ENCODE measurements around the gene ZC3H13.
"Not testable (repeated sequence)": the region's sequence is repeated elsewhere in the genome, so short reads cannot be mapped to it uniquely, and the experiment has no call there.

Gene ZC3H13

GRCh38 chr13:45994752-45995151 lies 57.8 kb downstream of the ZC3H13 start:
- H3K27me3 ChIP-seq (ENCODE audit: control insufficient read depth, insufficient read depth, low read length), result no peaks in the 10 kb centered on the region
- no peaks in the 10 kb centered on the region for H3K9me3 ChIP-seq (ENCODE audit: control insufficient read depth, low read length)
- no peaks in the 10 kb centered on the region for H3K4me1 ChIP-seq (ENCODE audit: control insufficient read depth, insufficient read depth, low read length)
- no peak overlapping the region for H3K4me3 ChIP-seq (ENCODE audit: low read length)
- H3K36me3 ChIP-seq (ENCODE audit: control insufficient read depth, insufficient read depth, low read length), result no peaks in the 10 kb centered on the region
- H3K9ac ChIP-seq (ENCODE audit: low read length), result no peak overlapping the region

GRCh38 chr13:45989607-45990006 lies 62.9 kb downstream of the ZC3H13 start:
- H3K4me3 ChIP-seq (ENCODE audit: low read length), result no peak overlapping the region
- no peaks in the 10 kb centered on the region for H3K4me1 ChIP-seq (ENCODE audit: control insufficient read depth, insufficient read depth, low read length)
- peaks cover 5% of the 10 kb centered on the region for H3K36me3 ChIP-seq (ENCODE audit: control insufficient read depth, insufficient read depth, low read length)
- no peaks in the 10 kb centered on the region for H3K27me3 ChIP-seq (ENCODE audit: control insufficient read depth, insufficient read depth, low read length)
- H3K9me3 ChIP-seq (ENCODE audit: control insufficient read depth, low read length), result no peaks in the 10 kb centered on the region
- no peak overlapping the region for H3K9ac ChIP-seq (ENCODE audit: low read length)

GRCh38 chr13:45981127-45981526 lies 71.4 kb downstream of the ZC3H13 start:
- H3K36me3 ChIP-seq (ENCODE audit: control insufficient read depth, insufficient read depth, low read length); H3K4me1 ChIP-seq (ENCODE audit: control insufficient read depth, insufficient read depth, low read length); H3K9me3 ChIP-seq (ENCODE audit: control insufficient read depth, low read length); H3K27me3 ChIP-seq (ENCODE audit: control insufficient read depth, insufficient read depth, low read length); H3K9ac ChIP-seq (ENCODE audit: low read length); H3K4me3 ChIP-seq (ENCODE audit: low read length): not testable (repeated sequence)

- H3K9me3 ChIP-seq (ENCODE audit: control insufficient read depth, low read length), result no peaks in the 10 kb centered on the region
- no peaks in the 10 kb centered on the region for H3K27me3 ChIP-seq (ENCODE audit: control insufficient read depth, insufficient read depth, low read length)
- H3K9ac ChIP-seq (ENCODE audit: low read length), result no peak overlapping the region
- no peaks in the 10 kb centered on the region for H3K36me3 ChIP-seq (ENCODE audit: control insufficient read depth, insufficient read depth, low read length)
- no peaks in the 10 kb centered on the region for H3K4me1 ChIP-seq (ENCODE audit: control insufficient read depth, insufficient read depth, low read length)
- no peak overlapping the region for H3K4me3 ChIP-seq (ENCODE audit: low read length)
Observed at GRCh38 chr13:45975337-45975736, 77.2 kb downstream of the ZC3H13 start.

GRCh38 chr13:45974500-45974899 lies 78.0 kb downstream of the ZC3H13 start:
- Histone ChIP-seq H3K36me3 (ENCODE audit: control insufficient read depth, insufficient read depth, low read length) (peaks cover 3% of the 10 kb centered on the region), H3K4me3 (ENCODE audit: low read length) (no peak overlapping the region), H3K27me3 (ENCODE audit: control insufficient read depth, insufficient read depth, low read length) (no peaks in the 10 kb centered on the region), H3K9ac (ENCODE audit: low read length) (no peak overlapping the region), H3K9me3 (ENCODE audit: control insufficient read depth, low read length) (no peaks in the 10 kb centered on the region), H3K4me1 (ENCODE audit: control insufficient read depth, insufficient read depth, low read length) (no peaks in the 10 kb centered on the region)

- Histone ChIP-seq H3K36me3 (ENCODE audit: control insufficient read depth, insufficient read depth, low read length) (peaks cover 15% of the 10 kb centered on the region), H3K4me3 (ENCODE audit: low read length) (no peak overlapping the region), H3K9me3 (ENCODE audit: control insufficient read depth, low read length) (no peaks in the 10 kb centered on the region), H3K9ac (ENCODE audit: low read length) (no peak overlapping the region), H3K27me3 (ENCODE audit: control insufficient read depth, insufficient read depth, low read length) (no peaks in the 10 kb centered on the region), H3K4me1 (ENCODE audit: control insufficient read depth, insufficient read depth, low read length) (no peaks in the 10 kb centered on the region)
Observed at GRCh38 chr13:45967589-45967988, 85.0 kb downstream of the ZC3H13 start.

GRCh38 chr13:45966715-45967114 lies 85.8 kb downstream of the ZC3H13 start:
- Histone ChIP-seq H3K4me1 (ENCODE audit: control insufficient read depth, insufficient read depth, low read length) (no peaks in the 10 kb centered on the region), H3K9me3 (ENCODE audit: control insufficient read depth, low read length) (no peaks in the 10 kb centered on the region), H3K4me3 (ENCODE audit: low read length) (no peak overlapping the region), H3K36me3 (ENCODE audit: control insufficient read depth, insufficient read depth, low read length) (peaks cover 15% of the 10 kb centered on the region), H3K9ac (ENCODE audit: low read length) (no peak overlapping the region), H3K27me3 (ENCODE audit: control insufficient read depth, insufficient read depth, low read length) (no peaks in the 10 kb centered on the region)

GRCh38 chr13:45961468-45961867 lies 91.1 kb downstream of the ZC3H13 start:
- no peaks in the 10 kb centered on the region for H3K36me3 ChIP-seq (ENCODE audit: control insufficient read depth, insufficient read depth, low read length)

GRCh38 chr13:45954836-45955800 lies 97.4 kb downstream of the ZC3H13 start:
- no peaks in the 10 kb centered on the region for H3K27me3 ChIP-seq (ENCODE audit: control insufficient read depth, insufficient read depth, low read length)
- H3K4me1 ChIP-seq (ENCODE audit: control insufficient read depth, insufficient read depth, low read length), result no peaks in the 10 kb centered on the region
- no peak overlapping the region for H3K9ac ChIP-seq (ENCODE audit: low read length)
- no peaks in the 10 kb centered on the region for H3K9me3 ChIP-seq (ENCODE audit: control insufficient read depth, low read length)
- no peak overlapping the region for H3K4me3 ChIP-seq (ENCODE audit: low read length)
- no peaks in the 10 kb centered on the region for H3K36me3 ChIP-seq (ENCODE audit: control insufficient read depth, insufficient read depth, low read length)

More at GRCh38 chr13:45961468-45961867, 91.1 kb downstream of the ZC3H13 start:
- Histone ChIP-seq H3K27me3 (ENCODE audit: control insufficient read depth, insufficient read depth, low read length) (no peaks in the 10 kb centered on the region), H3K4me1 (ENCODE audit: control insufficient read depth, insufficient read depth, low read length) (no peaks in the 10 kb centered on the region), H3K9me3 (ENCODE audit: control insufficient read depth, low read length) (no peaks in the 10 kb centered on the region), H3K4me3 (ENCODE audit: low read length) (no peak overlapping the region), H3K9ac (ENCODE audit: low read length) (no peak overlapping the region)

- Histone ChIP-seq H3K4me1 (ENCODE audit: control insufficient read depth, insufficient read depth, low read length) (no peaks in the 10 kb centered on the region), H3K9ac (ENCODE audit: low read length) (no peak overlapping the region), H3K4me3 (ENCODE audit: low read length) (no peak overlapping the region), H3K36me3 (ENCODE audit: control insufficient read depth, insufficient read depth, low read length) (no peaks in the 10 kb centered on the region), H3K27me3 (ENCODE audit: control insufficient read depth, insufficient read depth, low read length) (no peaks in the 10 kb centered on the region), H3K9me3 (ENCODE audit: control insufficient read depth, low read length) (no peaks in the 10 kb centered on the region)
Observed at GRCh38 chr13:45953082-45953481, 99.5 kb downstream of the ZC3H13 start.

- H3K4me3 ChIP-seq (ENCODE audit: low read length), result no peak overlapping the region
- H3K27me3 ChIP-seq (ENCODE audit: control insufficient read depth, insufficient read depth, low read length), result no peaks in the 10 kb centered on the region
- H3K4me1 ChIP-seq (ENCODE audit: control insufficient read depth, insufficient read depth, low read length), result no peaks in the 10 kb centered on the region
- no peak overlapping the region for H3K9ac ChIP-seq (ENCODE audit: low read length)
- H3K9me3 ChIP-seq (ENCODE audit: control insufficient read depth, low read length), result no peaks in the 10 kb centered on the region
- H3K36me3 ChIP-seq (ENCODE audit: control insufficient read depth, insufficient read depth, low read length), result no peaks in the 10 kb centered on the region
Observed at GRCh38 chr13:45951724-45952123, 100.8 kb downstream of the ZC3H13 start.

- no peak overlapping the region for H3K9ac ChIP-seq (ENCODE audit: low read length)
- H3K9me3 ChIP-seq (ENCODE audit: control insufficient read depth, low read length), result no peaks in the 10 kb centered on the region
- no peaks in the 10 kb centered on the region for H3K36me3 ChIP-seq (ENCODE audit: control insufficient read depth, insufficient read depth, low read length)
Observed at GRCh38 chr13:45951166-45951565, 101.4 kb downstream of the ZC3H13 start.

More at GRCh38 chr13:45951166-45951565, 101.4 kb downstream of the ZC3H13 start:
- Histone ChIP-seq H3K4me3 (ENCODE audit: low read length) (no peak overlapping the region), H3K27me3 (ENCODE audit: control insufficient read depth, insufficient read depth, low read length) (no peaks in the 10 kb centered on the region), H3K4me1 (ENCODE audit: control insufficient read depth, insufficient read depth, low read length) (no peaks in the 10 kb centered on the region)

Measured in mucosa of stomach (tissue), 1 donor.